HG03280 (cell line): ENCODE data around the gene BNIP3.
"Not testable (repeated sequence)": the region's sequence is repeated elsewhere in the genome, so short reads cannot be mapped to it uniquely, and the experiment has no call there.

ENCODE experiments used
- ATAC-seq: cut with Tn5 transposase; IDR thresholded peaks from one replicate; pipeline ENCODE4 v1.9.1; 2021; ENCODE audit warnings: mild to moderate bottlenecking, moderate library complexity; ENCODE audit not compliant: unreplicated experiment

The BNIP3 gene

GRCh38 chr10:131930586-131931330, 51.0 kb downstream of the BNIP3 start:
- ATAC-seq, result no peak

DNA sequence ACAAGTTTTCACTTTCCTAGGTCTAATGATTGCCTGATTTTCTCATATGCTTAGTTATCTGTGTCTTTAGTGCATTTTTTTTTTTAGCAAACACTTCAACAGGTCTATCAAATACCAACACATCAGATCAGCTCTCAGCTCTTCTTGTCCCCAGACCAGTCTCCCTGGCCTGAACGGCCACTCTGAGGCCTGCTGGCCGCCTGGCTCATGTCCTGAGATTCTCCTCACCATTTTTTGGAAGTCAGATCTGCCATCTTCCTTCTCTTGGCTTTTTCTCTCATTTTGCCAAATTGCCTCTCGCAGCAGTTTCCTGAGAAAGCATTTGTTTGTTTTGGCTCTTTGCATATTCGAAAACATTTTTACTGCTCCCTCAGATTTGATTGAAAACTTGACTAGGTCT, 51.6 kb downstream of the BNIP3 start:
- ATAC-seq, result no peak

GRCh38 chr10:131929122-131929845, 52.4 kb downstream of the BNIP3 start:
- ATAC-seq, result no peak

- peak; percentile 82 for ATAC-seq
These were observed 53.3 kb downstream of the BNIP3 start for GRCh38 chr10:131928248-131929095.

- ATAC-seq, result no peak
These were observed 54.8 kb downstream of the BNIP3 start for GRCh38 chr10:131926743-131927595.

DNA sequence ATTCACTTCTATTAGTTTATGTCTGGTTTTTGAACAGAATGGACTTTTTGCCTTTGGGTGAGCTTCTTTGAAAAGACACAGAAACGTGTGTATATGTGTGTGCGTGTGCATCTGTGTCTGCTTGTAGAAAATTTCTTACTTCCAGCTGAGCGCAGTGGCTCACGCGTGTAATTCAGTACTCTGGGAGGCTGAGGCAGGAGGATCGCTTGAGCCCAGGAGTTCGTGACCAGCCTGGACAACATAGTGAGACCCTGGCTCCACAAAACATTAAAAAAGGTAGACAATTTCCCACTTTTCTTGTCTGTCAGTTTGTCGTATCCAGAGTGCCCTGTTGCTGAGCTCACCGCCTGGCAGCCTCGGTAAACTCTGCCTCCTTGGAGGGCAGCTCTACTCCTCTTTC, 55.5 kb downstream of the BNIP3 start:
- no peak for ATAC-seq

- ATAC-seq, result no peak
These were observed 56.0 kb downstream of the BNIP3 start for GRCh38 chr10:131925716-131926115.

DNA sequence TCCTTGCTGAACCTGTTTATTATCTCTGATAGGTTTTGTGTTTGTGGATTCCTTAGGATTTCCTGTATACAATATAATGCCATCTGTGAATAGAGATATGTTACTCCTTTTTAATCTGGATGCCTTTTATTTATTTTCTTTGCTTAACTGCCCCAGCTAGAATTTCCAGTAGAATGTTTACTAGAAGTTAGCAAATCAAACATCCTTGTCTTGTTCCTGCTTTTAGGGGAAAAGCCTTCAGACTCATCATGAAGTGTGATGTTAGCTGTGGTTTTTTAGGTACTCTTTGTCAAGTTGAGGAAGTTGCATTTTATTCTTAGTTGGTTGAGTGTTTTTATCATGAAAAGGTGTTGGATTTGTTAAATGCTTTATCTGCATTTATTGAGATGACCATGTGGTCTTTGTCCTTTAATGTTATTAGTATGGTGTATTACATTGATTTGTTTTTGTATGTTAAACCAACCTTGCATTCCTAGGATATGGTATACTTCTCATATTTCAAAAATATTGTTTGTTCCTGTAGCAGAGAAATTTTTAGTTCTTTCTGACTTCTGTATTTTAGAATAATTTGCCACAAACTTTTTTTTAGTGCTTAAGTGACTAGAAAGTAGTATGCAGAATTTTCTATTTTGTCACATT, 56.6 kb downstream of the BNIP3 start:
- ATAC-seq, result no peak

GRCh38 chr10:131923038-131923756, 58.5 kb downstream of the BNIP3 start:
- no peak for ATAC-seq

GRCh38 chr10:131921184-131921583, 60.5 kb downstream of the BNIP3 start:
- ATAC-seq, result peak; percentile 81

- no peak for ATAC-seq
These were observed 61.0 kb downstream of the BNIP3 start for GRCh38 chr10:131920693-131921092.

DNA sequence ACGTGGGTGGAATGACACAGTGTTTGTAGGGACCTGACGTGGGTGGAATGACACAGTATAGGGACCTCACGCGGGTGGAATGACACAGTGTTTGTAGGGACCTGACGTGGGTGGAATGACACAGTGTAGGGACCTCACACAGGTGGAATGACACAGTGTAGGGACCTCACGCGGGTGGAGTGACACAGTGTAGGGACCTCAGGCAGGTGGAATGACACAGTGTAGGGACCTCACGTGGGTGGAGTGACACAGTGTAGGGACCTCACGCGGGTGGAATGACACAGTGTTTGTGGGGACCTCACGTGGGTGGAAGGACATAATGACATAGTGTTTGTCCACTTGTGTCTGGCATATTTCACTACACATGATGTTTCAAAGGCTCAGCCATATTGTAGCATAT, 61.6 kb downstream of the BNIP3 start:
- no peak for ATAC-seq

DNA sequence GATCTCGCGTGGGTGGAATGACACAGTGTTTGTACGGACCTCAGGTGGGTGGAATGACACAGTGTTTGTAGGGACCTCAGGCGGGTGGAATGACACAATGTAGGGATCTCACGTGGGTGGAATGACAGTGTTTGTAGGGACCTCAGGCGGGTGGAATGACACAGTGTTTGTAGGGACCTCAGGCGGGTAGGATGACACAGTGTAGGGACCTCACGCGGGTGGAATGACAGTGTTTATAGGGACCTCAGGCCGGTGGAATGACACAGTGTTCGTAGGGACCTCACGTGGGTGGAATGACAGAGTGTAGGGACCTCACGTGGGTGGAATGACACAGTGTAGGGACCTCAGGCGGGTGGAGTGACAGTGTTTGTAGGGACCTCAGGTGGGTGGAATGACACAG, 62.3 kb downstream of the BNIP3 start:
- not testable (repeated sequence) for ATAC-seq
